ENCODE measurements around the gene HOXA5.

- TF ChIP-seq ZFP3 (CRISPR knock-in tag; IDR thresholded peaks at IDR 0.05) = no peak
- no peak for TF ChIP-seq PATZ1 (CRISPR knock-in tag; IDR thresholded peaks at IDR 0.05; ENCODE audit: borderline replicate concordance)
- no peak for TF ChIP-seq CSDC2 (CRISPR knock-in tag; IDR thresholded peaks at IDR 0.05)
- no peak for TF ChIP-seq ZNF70 (CRISPR knock-in tag; IDR thresholded peaks at IDR 0.05)
- no peak for TF ChIP-seq SNAI2 (CRISPR knock-in tag; IDR thresholded peaks at IDR 0.05)
- no peak for TF ChIP-seq ZC3H10 (CRISPR knock-in tag; IDR thresholded peaks at IDR 0.05)
Measured at GRCh38 chr7:27132214-27132613, 11.3 kb downstream of the HOXA5 start.
